Panc1 (cell line): Measurements from ENCODE around the gene RANBP17. TPM values are rescaled to one million over a fixed set of nuclear protein-coding genes. Genes with fewer than 3 reads are reported as not detected.

ENCODE experiments used
- ATAC-seq: fragments of 200-7000 bp; cut with Tn5 transposase; 2 replicates; pipeline ENCODE4 v1.9.1; 2020; ENCODE audit warnings: mild to moderate bottlenecking, moderate library complexity
- BruUV-seq: library from RNA; stranded (reverse); fragments of 400-500 nt; replicated peaks from 2 replicates; lab custom pipeline; 2021; lab: Mats Ljungman, UMichigan
- CTCF ChIA-PET: fragments of 300-600 bp; sonication (Branson Sonifier 250); formaldehyde crosslinking; loops from one replicate; lab custom pipeline; 2022; ENCODE audit warnings: antibody characterized with exemption; lab: Charles Lee
- POLR2A ChIA-PET: fragments of 300-600 bp; sonication (Branson Sonifier 250); formaldehyde crosslinking; loops from one replicate; lab custom pipeline; 2022; ENCODE audit warnings: antibody characterized with exemption; lab: Charles Lee
- DNase-seq: peaks from one replicate; pipeline ENCODE4 v3.0.0-alpha.2; 2010; ENCODE audit warnings: low read depth, low spot score
- H3K27ac ChIP-seq: 2 replicates; pipeline ENCODE4 v1.5.1; 2011; ENCODE audit warnings: mild to moderate bottlenecking, low read length, inconsistent platforms
- H3K27me3 ChIP-seq: fragments of 200-500 bp; sonication (Bioruptor generic); 2 replicates; pipeline ENCODE4 v1.6.0; 2014; ENCODE audit warnings: low read length, inconsistent platforms; ENCODE audit not compliant: control insufficient read depth, insufficient read depth
- H3K36me3 ChIP-seq: fragments of 200-500 bp; sonication (Bioruptor generic); 2 replicates; pipeline ENCODE4 v1.5.1; 2014; ENCODE audit warnings: inconsistent platforms, mild to moderate bottlenecking, low read length, moderate library complexity; ENCODE audit not compliant: control insufficient read depth, insufficient read depth
- H3K4me1 ChIP-seq: 2 replicates; pipeline ENCODE4 v1.5.1; 2011; ENCODE audit warnings: inconsistent platforms, mild to moderate bottlenecking, low read length, moderate library complexity; ENCODE audit not compliant: control insufficient read depth, insufficient read depth
- H3K4me3 ChIP-seq, 2 experiments: 2 replicates each; pipeline ENCODE4 v1.5.1; 2011 to 2012; ENCODE audit warnings: low read depth in 2 of 2, low read length in 2 of 2, mild to moderate bottlenecking in 2 of 2, inconsistent platforms in 1 of 2, moderate library complexity in 1 of 2
- H3K9me3 ChIP-seq: fragments of 200-500 bp; sonication (Bioruptor generic); 2 replicates; pipeline ENCODE4 v1.5.1; 2014; ENCODE audit warnings: low read depth, mild to moderate bottlenecking, inconsistent platforms, low read length, moderate library complexity; ENCODE audit not compliant: control insufficient read depth, insufficient read depth
- POLR2AphosphoS5 ChIP-seq: IDR thresholded peaks from 2 replicates; pipeline ENCODE4 v1.6.1; 2012; ENCODE audit warnings: mild to moderate bottlenecking, low read depth, low read length, moderate library complexity
- SIN3A ChIP-seq: IDR thresholded peaks from 2 replicates; pipeline ENCODE4 v1.6.1; 2012; ENCODE audit warnings: low read depth, mild to moderate bottlenecking, low read length, moderate library complexity, borderline replicate concordance; ENCODE audit not compliant: insufficient read depth
- TCF7L2 ChIP-seq: IDR thresholded peaks from 2 replicates; pipeline ENCODE4 v1.6.1; 2011; ENCODE audit warnings: mild to moderate bottlenecking, low read depth, low read length, inconsistent platforms
- in situ Hi-C: cut with HindIII; loops from 2 replicates; pipeline ENCODE4 v1.10.0; 2016; ENCODE audit warnings: low sequenced_read_pairs, low pct_unique_long_range_greater_than_20kb
- intact Hi-C: fragments of 100-400 bp; cut with micrococcal nuclease; formaldehyde crosslinking; loops from one replicate; pipeline ENCODE4 v1.10.0; 2022; ENCODE audit not compliant: unreplicated experiment
- total RNA-seq: library from RNA; stranded (reverse); gene quantifications from one replicate; pipeline ENCODE4 v1.2.1, GENCODE V29; 2021; ENCODE audit not compliant: unreplicated experiment
- TF ChIP-seq, protein P1 (sequence below), 2 experiments: IDR thresholded peaks; 2 replicates each; pipeline ENCODE4 v1.6.1; 2011 to 2012; ENCODE audit warnings: low read depth in 2 of 2, control low read depth in 1 of 2, low read length in 1 of 2, mild to moderate bottlenecking in 1 of 2, moderate library complexity in 1 of 2; ENCODE audit not compliant: insufficient read depth in 1 of 2
- TF ChIP-seq, protein P2 (sequence below): fragments of 450-650 bp; IDR thresholded peaks from 2 replicates; pipeline ENCODE4 v1.5.1; 2017; ENCODE audit warnings: mild to moderate bottlenecking

Gene RANBP17
- total RNA-seq, 1 experiment from 2014 or later: not detected

- Histone ChIP-seq H3K36me3 (no peaks in the 10 kb centered on the region), H3K4me3 (no peak overlapping the region), H3K27ac (no peak overlapping the region), H3K27me3 (no peaks in the 10 kb centered on the region), H3K9me3 (no peaks in the 10 kb centered on the region), H3K4me1 (no peaks in the 10 kb centered on the region)
- ATAC-seq (no peak), DNase-seq (no peak)
- ChIA-PET CTCF (no interaction called here), POLR2A (no interaction called here)
- intact Hi-C loops: no loop called here
- TF ChIP-seq, protein P1, sequence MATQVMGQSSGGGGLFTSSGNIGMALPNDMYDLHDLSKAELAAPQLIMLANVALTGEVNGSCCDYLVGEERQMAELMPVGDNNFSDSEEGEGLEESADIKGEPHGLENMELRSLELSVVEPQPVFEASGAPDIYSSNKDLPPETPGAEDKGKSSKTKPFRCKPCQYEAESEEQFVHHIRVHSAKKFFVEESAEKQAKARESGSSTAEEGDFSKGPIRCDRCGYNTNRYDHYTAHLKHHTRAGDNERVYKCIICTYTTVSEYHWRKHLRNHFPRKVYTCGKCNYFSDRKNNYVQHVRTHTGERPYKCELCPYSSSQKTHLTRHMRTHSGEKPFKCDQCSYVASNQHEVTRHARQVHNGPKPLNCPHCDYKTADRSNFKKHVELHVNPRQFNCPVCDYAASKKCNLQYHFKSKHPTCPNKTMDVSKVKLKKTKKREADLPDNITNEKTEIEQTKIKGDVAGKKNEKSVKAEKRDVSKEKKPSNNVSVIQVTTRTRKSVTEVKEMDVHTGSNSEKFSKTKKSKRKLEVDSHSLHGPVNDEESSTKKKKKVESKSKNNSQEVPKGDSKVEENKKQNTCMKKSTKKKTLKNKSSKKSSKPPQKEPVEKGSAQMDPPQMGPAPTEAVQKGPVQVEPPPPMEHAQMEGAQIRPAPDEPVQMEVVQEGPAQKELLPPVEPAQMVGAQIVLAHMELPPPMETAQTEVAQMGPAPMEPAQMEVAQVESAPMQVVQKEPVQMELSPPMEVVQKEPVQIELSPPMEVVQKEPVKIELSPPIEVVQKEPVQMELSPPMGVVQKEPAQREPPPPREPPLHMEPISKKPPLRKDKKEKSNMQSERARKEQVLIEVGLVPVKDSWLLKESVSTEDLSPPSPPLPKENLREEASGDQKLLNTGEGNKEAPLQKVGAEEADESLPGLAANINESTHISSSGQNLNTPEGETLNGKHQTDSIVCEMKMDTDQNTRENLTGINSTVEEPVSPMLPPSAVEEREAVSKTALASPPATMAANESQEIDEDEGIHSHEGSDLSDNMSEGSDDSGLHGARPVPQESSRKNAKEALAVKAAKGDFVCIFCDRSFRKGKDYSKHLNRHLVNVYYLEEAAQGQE (IDR thresholded peaks at IDR 0.05; ENCODE audit: insufficient read depth in 1 of 2, low read depth in 2 of 2, low read length in 1 of 2): no peak
- no peak for TF ChIP-seq TCF7L2
- TF ChIP-seq POLR2AphosphoS5: no peak
- TF ChIP-seq, protein P2, sequence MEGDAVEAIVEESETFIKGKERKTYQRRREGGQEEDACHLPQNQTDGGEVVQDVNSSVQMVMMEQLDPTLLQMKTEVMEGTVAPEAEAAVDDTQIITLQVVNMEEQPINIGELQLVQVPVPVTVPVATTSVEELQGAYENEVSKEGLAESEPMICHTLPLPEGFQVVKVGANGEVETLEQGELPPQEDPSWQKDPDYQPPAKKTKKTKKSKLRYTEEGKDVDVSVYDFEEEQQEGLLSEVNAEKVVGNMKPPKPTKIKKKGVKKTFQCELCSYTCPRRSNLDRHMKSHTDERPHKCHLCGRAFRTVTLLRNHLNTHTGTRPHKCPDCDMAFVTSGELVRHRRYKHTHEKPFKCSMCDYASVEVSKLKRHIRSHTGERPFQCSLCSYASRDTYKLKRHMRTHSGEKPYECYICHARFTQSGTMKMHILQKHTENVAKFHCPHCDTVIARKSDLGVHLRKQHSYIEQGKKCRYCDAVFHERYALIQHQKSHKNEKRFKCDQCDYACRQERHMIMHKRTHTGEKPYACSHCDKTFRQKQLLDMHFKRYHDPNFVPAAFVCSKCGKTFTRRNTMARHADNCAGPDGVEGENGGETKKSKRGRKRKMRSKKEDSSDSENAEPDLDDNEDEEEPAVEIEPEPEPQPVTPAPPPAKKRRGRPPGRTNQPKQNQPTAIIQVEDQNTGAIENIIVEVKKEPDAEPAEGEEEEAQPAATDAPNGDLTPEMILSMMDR: no peak
- TF ChIP-seq SIN3A: no peak
- BruUV-seq: no TSS peak
- in situ Hi-C loops: no loop called here
These were observed 260.6 kb downstream of the RANBP17 start for GRCh38 chr5:171122372-171122771.

DNA sequence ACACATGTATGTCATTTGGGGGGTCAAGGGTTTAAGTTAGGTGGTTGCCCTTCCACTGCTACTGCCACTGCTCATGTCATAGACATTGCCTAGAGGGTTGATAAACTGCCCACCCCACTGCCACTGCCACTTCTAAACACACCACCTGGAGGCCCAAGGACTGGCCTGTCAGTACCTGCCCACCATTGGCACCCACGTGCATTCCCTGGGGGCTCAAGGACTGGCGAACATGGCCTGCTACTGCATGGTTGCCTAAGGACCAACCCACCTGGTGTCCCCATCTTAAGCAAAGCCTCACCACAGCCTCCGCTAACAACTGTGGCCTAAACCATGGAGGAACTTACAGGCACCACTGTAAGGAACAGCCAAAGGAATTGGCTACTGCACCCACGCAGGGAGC is 261.6 kb downstream of the RANBP17 start:
- Histone ChIP-seq H3K27ac (no peak overlapping the region), H3K9me3 (no peaks in the 10 kb centered on the region), H3K4me3 (no peak overlapping the region), H3K4me1 (no peaks in the 10 kb centered on the region), H3K27me3 (no peaks in the 10 kb centered on the region), H3K36me3 (no peaks in the 10 kb centered on the region)
- intact Hi-C loops (no loop called here), in situ Hi-C loops (no loop called here)
- ATAC-seq (no peak), DNase-seq (no peak)
- TF ChIP-seq, protein P2: no peak
- CTCF ChIA-PET: no interaction called here
- POLR2A ChIA-PET: no interaction called here
- BruUV-seq: no TSS peak

DNA sequence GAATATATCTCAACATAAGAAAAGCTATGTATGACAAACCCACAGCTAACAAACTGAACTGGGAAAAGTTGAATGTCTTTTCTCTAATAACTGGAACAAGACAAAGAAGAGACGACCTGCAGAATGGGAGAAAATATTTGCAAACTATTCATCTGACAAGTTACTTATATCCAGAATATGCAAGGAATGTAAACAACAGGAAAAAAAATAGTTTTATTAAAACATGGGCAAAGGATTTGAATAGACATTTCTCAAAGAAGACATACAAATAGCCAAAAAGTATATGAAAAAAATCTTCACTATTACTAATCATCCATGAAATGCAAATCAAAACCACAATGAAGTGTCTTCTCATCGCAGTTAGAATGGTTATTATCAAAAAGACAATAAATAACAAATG is 265.5 kb downstream of the RANBP17 start:
- H3K4me1 ChIP-seq: no peaks in the 10 kb centered on the region
- in situ Hi-C loops (no loop called here), intact Hi-C loops (no loop called here)
- no peak for DNase-seq
- BruUV-seq: no TSS peak
- H3K27ac ChIP-seq: no peak overlapping the region
- CTCF ChIA-PET: no interaction called here
- POLR2A ChIA-PET: no interaction called here
- no peaks in the 10 kb centered on the region for H3K27me3 ChIP-seq
- ATAC-seq: no peak
- no peak overlapping the region for H3K4me3 ChIP-seq
- H3K36me3 ChIP-seq: no peaks in the 10 kb centered on the region
- H3K9me3 ChIP-seq: no peaks in the 10 kb centered on the region
- no peak for TF ChIP-seq TCF7L2
- TF ChIP-seq, protein P1 (IDR thresholded peaks at IDR 0.05; ENCODE audit: insufficient read depth in 1 of 2, low read depth in 2 of 2, low read length in 1 of 2): no peak
- no peak for TF ChIP-seq POLR2AphosphoS5
- no peak for TF ChIP-seq SIN3A
- TF ChIP-seq, protein P2: no peak
